Smooth muscle cell (in vitro differentiated cells): ENCODE measurements around the gene FNIP1. TPM values are rescaled to one million over a fixed set of nuclear protein-coding genes. Genes with fewer than 3 reads are reported as not detected.

Experiments
- DNase-seq: peaks from one replicate; lab custom pipeline; 2025; ENCODE audit not compliant: unreplicated experiment; lab: John Stamatoyannopoulos, UW
- H2AFZ ChIP-seq: fragments of 200-600 bp; sonication (generic); 2 replicates; pipeline ENCODE4 v1.6.0; 2016; ENCODE audit warnings: antibody characterized with exemption, low read depth, mild to moderate bottlenecking
- H3F3A ChIP-seq: fragments of 200-600 bp; sonication (generic); 2 replicates; pipeline ENCODE4 v1.6.0; 2017; ENCODE audit warnings: antibody characterized with exemption, low read depth
- H3K27ac ChIP-seq: fragments of 200-600 bp; sonication (generic); 2 replicates; pipeline ENCODE4 v1.5.1; 2016; ENCODE audit warnings: low read depth, mild to moderate bottlenecking
- H3K27me3 ChIP-seq: fragments of 200-600 bp; sonication (generic); 2 replicates; pipeline ENCODE4 v1.6.1; 2016; ENCODE audit warnings: low read depth, mild to moderate bottlenecking
- H3K36me3 ChIP-seq: fragments of 200-600 bp; sonication (generic); 2 replicates; pipeline ENCODE4 v1.5.1; 2016; ENCODE audit warnings: low read depth
- H3K4me1 ChIP-seq: fragments of 200-600 bp; sonication (generic); 2 replicates; pipeline ENCODE4 v1.5.1; 2016; ENCODE audit warnings: low read depth
- H3K4me2 ChIP-seq: fragments of 200-600 bp; sonication (generic); 2 replicates; pipeline ENCODE4 v1.6.0; 2016; ENCODE audit warnings: mild to moderate bottlenecking
- H3K4me3 ChIP-seq: fragments of 200-600 bp; sonication (generic); 2 replicates; pipeline ENCODE4 v1.5.1; 2016; ENCODE audit warnings: mild to moderate bottlenecking
- H3K79me2 ChIP-seq: fragments of 200-600 bp; sonication (generic); 2 replicates; pipeline ENCODE4 v1.6.0; 2016; ENCODE audit warnings: low read depth, mild to moderate bottlenecking
- H3K9ac ChIP-seq: fragments of 200-600 bp; sonication (generic); 2 replicates; pipeline ENCODE4 v1.6.0; 2016; ENCODE audit warnings: low read depth
- H3K9me3 ChIP-seq: fragments of 200-600 bp; sonication (generic); replicated peaks from 2 replicates; pipeline ENCODE4 v1.5.1; 2016; ENCODE audit warnings: low read depth
- H4K20me1 ChIP-seq: fragments of 200-600 bp; sonication (generic); 2 replicates; pipeline ENCODE4 v1.6.0; 2016; ENCODE audit warnings: low read depth
- CTCF ChIP-seq: fragments of 200-600 bp; sonication (generic); IDR thresholded peaks from 2 replicates; pipeline ENCODE4 v1.5.1; 2017; ENCODE audit warnings: borderline replicate concordance, mild to moderate bottlenecking, antibody characterized with exemption; ENCODE audit not compliant: insufficient read depth, poor library complexity, severe bottlenecking
- WGBS: methylation state at CpG from one replicate; pipeline ENCODE4 v1.1.7; 2016; ENCODE audit warnings: low lambda C conversion rate; 5-methylcytosine and 5-hydroxymethylcytosine counted together
- polyA plus RNA-seq: library from polyadenylated mRNA; unstranded; fragments of >200 nt; fragmentation: Nextera tagmentation; extraction: Ambion mirVana; gene quantifications from 2 replicates; pipeline ENCODE4 v1.2.1, GENCODE V29; 2016
- total RNA-seq: library from RNA; depleted of rRNA; stranded (reverse); fragments of >200 nt; gene quantifications from 2 replicates; pipeline ENCODE4 v1.2.3, GENCODE V29; 2014

The FNIP1 gene
- total and polyA plus RNA-seq, 2 experiments from 2014 or later = 8.8 to 47.4 TPM

GRCh38 chr5:131810510-131811249 lies 13.9 kb upstream of the FNIP1 start:
- WGBS = 33% methylated on average over 3 of the region's 3 CpGs
- Histone ChIP-seq H2AFZ (no peak overlapping the region), H4K20me1 (no peaks in the 10 kb centered on the region), H3F3A (no peaks in the 10 kb centered on the region), H3K36me3 (no peaks in the 10 kb centered on the region), H3K27me3 (no peaks in the 10 kb centered on the region), H3K4me3 (no peak overlapping the region), H3K4me1 (no peaks in the 10 kb centered on the region), H3K4me2 (no peak overlapping the region), H3K27ac (no peak overlapping the region), H3K79me2 (no peaks in the 10 kb centered on the region), H3K9ac (no peak overlapping the region), H3K9me3 (no peaks in the 10 kb centered on the region)
- DNase-seq = no peak
- TF ChIP-seq CTCF = peak; percentile 27

GRCh38 chr5:131795879-131796792 lies 681 bp downstream of the FNIP1 start:
- Histone ChIP-seq H3F3A (no peaks in the 10 kb centered on the region), H3K9ac (peak overlapping the region; percentile 100), H4K20me1 (peaks cover 51% of the 10 kb centered on the region), H3K9me3 (no peaks in the 10 kb centered on the region), H3K36me3 (no peaks in the 10 kb centered on the region), H3K4me2 (peak overlapping the region; percentile 93), H3K4me1 (peaks cover 10% of the 10 kb centered on the region), H3K27ac (peak overlapping the region; percentile 99), H3K79me2 (peaks cover 52% of the 10 kb centered on the region), H3K27me3 (no peaks in the 10 kb centered on the region), H2AFZ (peak overlapping the region; percentile 83), H3K4me3 (peak overlapping the region; percentile 93)
- 2% methylated on average over 42 of the region's 56 CpGs for WGBS
- TF ChIP-seq CTCF = no peak
- DNase-seq = peak; percentile 37

GRCh38 chr5:131795228-131795627 lies 1.6 kb downstream of the FNIP1 start:
- Histone ChIP-seq H2AFZ (no peak overlapping the region), H3K4me1 (peaks cover 10% of the 10 kb centered on the region), H3K27ac (no peak overlapping the region), H4K20me1 (peaks cover 60% of the 10 kb centered on the region), H3K4me2 (peak overlapping the region; percentile 93), H3K9me3 (no peaks in the 10 kb centered on the region), H3K79me2 (peaks cover 62% of the 10 kb centered on the region), H3K4me3 (peak overlapping the region; percentile 93), H3K27me3 (no peaks in the 10 kb centered on the region), H3K36me3 (no peaks in the 10 kb centered on the region), H3K9ac (peak overlapping the region; percentile 14), H3F3A (no peaks in the 10 kb centered on the region)
- WGBS = 65% methylated on average over 6 of the region's 6 CpGs
- DNase-seq = no peak
- no peak for TF ChIP-seq CTCF
